NCI-H1930 (cell line): Measurements from ENCODE around the gene PDE1C.
"Not testable (repeated sequence)": the region's sequence is repeated elsewhere in the genome, so short reads cannot be mapped to it uniquely, and the experiment has no call there.

ENCODE experiments used
- DNase-seq, 2 experiments: peaks; one replicate each; lab custom pipeline; 2025; lab: John Stamatoyannopoulos, UW

The PDE1C gene

GRCh38 chr7:32070406-32071360, at the start of gene PDE1C:
TSS of gene PDE1C (minus strand) at chr7:32070407.
- no peak for DNase-seq

- DNase-seq: no peak
Measured at GRCh38 chr7:32119790-32120196, 49.6 kb upstream of the PDE1C start.

GRCh38 chr7:32117837-32118236, 47.6 kb upstream of the PDE1C start:
- no peak for DNase-seq

- no peak for DNase-seq
Measured at GRCh38 chr7:32116436-32116835, 46.2 kb upstream of the PDE1C start.

GRCh38 chr7:32115831-32116230, 45.6 kb upstream of the PDE1C start:
- no peak for DNase-seq

- DNase-seq: no peak
Measured at GRCh38 chr7:32108651-32109050, 38.4 kb upstream of the PDE1C start.

- no peak for DNase-seq
Measured at GRCh38 chr7:32104766-32105165, 34.6 kb upstream of the PDE1C start.

GRCh38 chr7:32103361-32103760, 33.2 kb upstream of the PDE1C start:
- no peak for DNase-seq

GRCh38 chr7:32102432-32102873, 32.2 kb upstream of the PDE1C start:
- DNase-seq: no peak

- DNase-seq: no peak
Measured at GRCh38 chr7:32100407-32100907, 30.2 kb upstream of the PDE1C start.

GRCh38 chr7:32094516-32094915, 24.3 kb upstream of the PDE1C start:
- no peak for DNase-seq

- no peak for DNase-seq
Measured at GRCh38 chr7:32093415-32094408, 23.5 kb upstream of the PDE1C start.

- DNase-seq: no peak
Measured at GRCh38 chr7:32092346-32092745, 22.1 kb upstream of the PDE1C start.

- DNase-seq: no peak
Measured at GRCh38 chr7:32091608-32092210, 21.5 kb upstream of the PDE1C start.

- no peak for DNase-seq
Measured at GRCh38 chr7:32089678-32090077, 19.5 kb upstream of the PDE1C start.

- no peak for DNase-seq
Measured at GRCh38 chr7:32089256-32089655, 19.0 kb upstream of the PDE1C start.

GRCh38 chr7:32088451-32088881, 18.3 kb upstream of the PDE1C start:
- no peak for DNase-seq

GRCh38 chr7:32079510-32079909, 9.3 kb upstream of the PDE1C start:
- no peak for DNase-seq

- no peak for DNase-seq
Measured at GRCh38 chr7:32078824-32079223, 8.6 kb upstream of the PDE1C start.

GRCh38 chr7:32077806-32078205, 7.6 kb upstream of the PDE1C start:
- no peak for DNase-seq

GRCh38 chr7:32076802-32077201, 6.6 kb upstream of the PDE1C start:
- DNase-seq: not testable (repeated sequence)

- no peak for DNase-seq
Measured at GRCh38 chr7:32075612-32076011, 5.4 kb upstream of the PDE1C start.
